OCI-LY7 (cell line): ENCODE measurements around the gene DCLK1.

Experiments
- CTCF ChIP-seq: fragments of 200-600 bp; sonication (generic); conservative IDR thresholded peaks from 2 replicates; pipeline ENCODE4 v1.5.1; 2014; ENCODE audit warnings: mild to moderate bottlenecking, antibody characterized with exemption, low read length, moderate library complexity, mixed read lengths
- EZH2phosphoT487 ChIP-seq: fragments of 200-600 bp; sonication (generic); IDR thresholded peaks from 2 replicates; pipeline ENCODE4 v1.6.1; 2018; ENCODE audit warnings: low read depth, borderline replicate concordance, mild to moderate bottlenecking, mixed run types, antibody characterized with exemption, low read length, moderate library complexity, mixed read lengths

- TF ChIP-seq CTCF, result no peak
- no peak for TF ChIP-seq EZH2phosphoT487
Measured at GRCh38 chr13:36102721-36103120, 28.5 kb downstream of the DCLK1 start.
